Omental fat pad (tissue), 4 donors: ENCODE results near the gene PLEKHG4. TPM values are rescaled to one million over a fixed set of nuclear protein-coding genes. Genes with fewer than 3 reads are reported as not detected.
A peak's percentile ranks its signal among the peaks of the same experiment; 100 is the strongest.

Experiments
- ATAC-seq: fragments of 150-250 bp; one replicate; pipeline ENCODE4 v1.9.1; 2016; ENCODE audit warnings: mild to moderate bottlenecking, moderate library complexity; ENCODE audit not compliant: low FRiP score
- DNase-seq: peaks from one replicate; pipeline ENCODE4 v3.0.0-alpha.2; 2019; ENCODE audit warnings: low spot score
- CTCF ChIP-seq, 3 donors: fragments of 450-650 bp; IDR thresholded peaks; one replicate each; pipeline ENCODE4 v1.5.1; 2016 to 2017; ENCODE audit warnings: antibody characterized with exemption in 3 of 3, mild to moderate bottlenecking in 3 of 3, moderate library complexity in 2 of 3
- total RNA-seq, 4 donors: library from RNA; depleted of rRNA; stranded (reverse); fragments of >200 nt; gene quantifications; one replicate each; pipeline ENCODE4 v1.1.0, GENCODE V29; 2016

The PLEKHG4 gene
- total RNA-seq, 4 donors from 2014 or later: 5.8 to 19.9 (median 12.4) TPM

GRCh38 chr16:67246081-67246755, 33.1 kb upstream of the PLEKHG4 start:
- no peak for TF ChIP-seq CTCF (IDR thresholded peaks at IDR 0.05)
- ATAC-seq (peak; percentile 43), DNase-seq (peak; percentile 63)

- ATAC-seq (peak; percentile 27), DNase-seq (peak; percentile 35)
- no peak for TF ChIP-seq CTCF (IDR thresholded peaks at IDR 0.05)
Measured at GRCh38 chr16:67246756-67247191, 32.6 kb upstream of the PLEKHG4 start.

- no peak for TF ChIP-seq CTCF (IDR thresholded peaks at IDR 0.05)
- DNase-seq (peak; percentile 96), ATAC-seq (peak; percentile 79)
Measured at GRCh38 chr16:67247192-67248072, 31.9 kb upstream of the PLEKHG4 start, which contains the start of gene FHOD1. Gene FHOD1 (minus strand): TSS chr16:67247481. CDS start chr16:67247410, 71 bp downstream.

- no peak for TF ChIP-seq CTCF (IDR thresholded peaks at IDR 0.05)
- no peak for DNase-seq
- no peak for ATAC-seq
Measured at GRCh38 chr16:67248073-67248400, 31.3 kb upstream of the PLEKHG4 start.

- DNase-seq (no peak), ATAC-seq (no peak)
- TF ChIP-seq CTCF (IDR thresholded peaks at IDR 0.05): no peak
Measured at GRCh38 chr16:67248401-67249177, 30.7 kb upstream of the PLEKHG4 start, which contains the start of gene SLC9A5. Gene SLC9A5 (plus strand): TSS chr16:67248979. CDS start chr16:67249015, 36 bp downstream.

GRCh38 chr16:67249178-67250044, 29.9 kb upstream of the PLEKHG4 start:
- ATAC-seq (no peak), DNase-seq (no peak)
- no peak for TF ChIP-seq CTCF (IDR thresholded peaks at IDR 0.05)
